HG02852 (cell line): ENCODE results near the gene SPPL2A.

Experiments
- ATAC-seq: cut with Tn5 transposase; IDR thresholded peaks from one replicate; pipeline ENCODE4 v1.9.1; 2021; ENCODE audit warnings: mild to moderate bottlenecking, moderate library complexity; ENCODE audit not compliant: unreplicated experiment

The SPPL2A gene

DNA sequence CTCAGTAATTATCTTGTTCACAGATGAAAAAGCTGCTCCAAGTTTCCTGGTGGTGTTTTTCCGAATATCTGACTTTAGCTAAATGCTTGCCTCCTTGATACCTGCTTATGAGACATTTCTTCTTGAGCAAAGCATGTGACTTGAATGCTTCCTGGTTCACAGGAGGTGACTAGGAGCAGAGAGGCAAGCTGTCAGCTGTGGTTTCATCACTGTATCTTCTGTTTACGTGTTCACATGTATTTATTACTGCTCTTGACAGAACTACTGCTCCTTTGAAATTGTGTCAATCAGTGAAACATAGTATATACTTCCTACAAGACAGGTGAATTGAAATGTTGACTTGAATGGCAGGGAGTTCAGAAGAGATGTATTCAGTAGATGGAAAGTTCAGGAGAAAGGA, 8.9 kb upstream of the SPPL2A start:
- ATAC-seq, result no peak

GRCh38 chr15:50773389-50773788, 7.9 kb upstream of the SPPL2A start:
- no peak for ATAC-seq

- no peak for ATAC-seq
These were observed 1.9 kb upstream of the SPPL2A start for GRCh38 chr15:50767332-50767861.

DNA sequence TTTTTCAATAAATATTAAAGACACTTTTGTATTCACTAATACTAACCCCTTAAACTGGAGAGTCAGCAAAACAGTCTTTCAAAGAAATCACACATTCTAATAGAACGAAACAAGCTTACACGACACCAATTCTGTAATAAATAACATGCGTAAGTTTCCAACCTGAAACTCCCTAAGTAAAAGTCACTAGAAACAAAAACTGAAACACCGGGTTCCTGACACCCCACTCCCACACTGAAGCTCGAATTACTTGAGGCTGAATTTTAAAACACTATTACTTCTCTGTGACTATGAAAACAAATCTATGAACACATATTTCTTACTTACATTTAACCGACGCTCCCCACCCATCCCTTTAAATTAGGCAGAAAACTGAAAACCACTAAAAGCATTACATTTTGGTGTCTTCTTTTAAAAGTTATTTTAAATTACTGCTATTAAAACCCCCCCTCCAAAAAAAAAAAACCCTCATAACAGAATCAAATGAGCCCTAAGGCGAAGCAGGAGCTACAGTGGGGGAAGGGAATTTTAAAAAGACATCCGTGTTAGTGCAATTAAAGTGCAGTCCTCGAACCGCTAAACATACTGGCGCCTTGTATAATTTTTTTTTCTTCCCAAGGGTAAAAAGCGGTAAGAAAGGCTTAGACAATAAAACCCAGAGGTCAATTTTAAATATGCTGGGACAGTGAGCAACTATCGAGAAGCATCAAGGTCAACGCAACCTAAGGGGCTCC, 878 bp downstream of the SPPL2A start:
- no peak for ATAC-seq

DNA sequence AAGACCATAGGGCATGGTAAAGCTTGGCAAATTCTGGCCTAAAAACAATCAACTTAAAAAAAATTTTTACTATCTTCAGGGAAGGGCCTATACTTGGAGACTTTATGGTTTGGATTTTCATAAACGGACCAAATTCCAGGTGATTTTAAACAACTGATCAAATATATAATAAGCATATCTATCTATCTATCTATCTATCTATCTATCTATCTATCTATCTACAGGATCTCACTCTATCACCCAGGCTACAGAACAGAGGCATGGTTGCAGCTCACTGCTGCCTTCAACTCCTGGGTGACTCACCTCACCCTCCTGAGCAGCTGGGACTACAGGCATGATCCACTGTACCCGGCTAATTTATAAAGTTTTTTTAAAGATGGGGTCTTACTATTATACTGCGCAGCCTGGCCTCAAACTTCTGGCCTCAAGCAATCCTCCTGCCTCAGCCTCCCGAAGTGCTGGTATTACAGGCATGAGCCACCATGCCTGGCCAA, 6.7 kb downstream of the SPPL2A start:
- ATAC-seq, result no peak

GRCh38 chr15:50753463-50753862, 12.0 kb downstream of the SPPL2A start:
- no peak for ATAC-seq

- ATAC-seq, result no peak
These were observed 14.1 kb downstream of the SPPL2A start for GRCh38 chr15:50751394-50751793.

- no peak for ATAC-seq
These were observed 15.2 kb downstream of the SPPL2A start for GRCh38 chr15:50750227-50750705.

GRCh38 chr15:50747523-50747922, 18.0 kb downstream of the SPPL2A start:
- ATAC-seq, result no peak

- no peak for ATAC-seq
These were observed 20.9 kb downstream of the SPPL2A start for GRCh38 chr15:50744601-50745000.

- ATAC-seq, result no peak
These were observed 24.6 kb downstream of the SPPL2A start for GRCh38 chr15:50740955-50741354.

GRCh38 chr15:50736823-50737222, 28.7 kb downstream of the SPPL2A start:
- ATAC-seq, result no peak

- no peak for ATAC-seq
These were observed 30.4 kb downstream of the SPPL2A start for GRCh38 chr15:50735156-50735555.

GRCh38 chr15:50726315-50726714, 39.2 kb downstream of the SPPL2A start:
- no peak for ATAC-seq

GRCh38 chr15:50718700-50719125, 46.8 kb downstream of the SPPL2A start:
- no peak for ATAC-seq

DNA sequence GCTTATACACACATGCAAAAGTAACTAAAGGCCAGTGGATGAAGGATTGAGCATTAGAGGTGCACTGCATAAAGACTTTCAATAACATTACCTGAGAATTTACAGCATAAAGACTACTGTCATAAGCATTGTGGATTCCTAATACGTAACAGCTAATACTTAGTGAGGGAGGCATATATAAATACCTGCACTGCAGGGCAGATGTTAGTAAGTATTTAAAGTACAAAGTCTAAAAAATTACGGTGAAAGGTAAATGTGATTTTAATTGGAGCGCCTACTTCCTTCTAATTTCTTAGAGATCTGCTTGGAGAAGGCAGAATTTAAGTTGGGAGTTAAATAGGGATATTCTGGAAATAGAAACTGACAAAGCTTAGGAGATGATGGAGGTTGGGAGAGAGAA, 53.5 kb downstream of the SPPL2A start:
- no peak for ATAC-seq

GRCh38 chr15:50710585-50710984, 54.9 kb downstream of the SPPL2A start:
- ATAC-seq, result no peak

- ATAC-seq, result no peak
These were observed 57.6 kb downstream of the SPPL2A start for GRCh38 chr15:50707878-50708427.

DNA sequence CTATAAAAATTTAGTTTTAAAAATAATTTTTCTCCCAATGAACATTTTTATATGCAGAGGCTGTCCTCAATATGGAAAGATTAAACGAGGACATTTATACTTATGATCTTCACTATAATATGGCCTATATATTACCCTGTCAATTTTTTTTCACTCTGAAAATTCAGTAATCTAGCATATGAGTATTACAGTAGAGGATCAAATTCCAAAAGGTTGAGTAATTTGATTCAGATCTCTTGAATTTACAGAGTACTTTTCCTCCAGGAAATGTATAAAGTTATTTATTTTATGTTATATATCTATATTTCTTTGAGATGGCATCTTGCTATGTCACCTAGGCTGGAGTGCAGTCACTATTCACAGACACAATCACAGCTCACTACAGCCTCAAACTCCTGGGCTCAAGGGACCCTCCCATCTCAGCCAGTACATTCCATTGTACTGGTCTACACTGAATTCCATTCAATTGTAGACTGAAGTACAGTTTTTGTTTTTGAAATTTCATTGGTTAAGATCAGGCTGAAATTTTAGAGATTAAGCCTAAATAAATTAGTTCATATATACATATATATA, 62.7 kb downstream of the SPPL2A start:
- ATAC-seq, result no peak

DNA sequence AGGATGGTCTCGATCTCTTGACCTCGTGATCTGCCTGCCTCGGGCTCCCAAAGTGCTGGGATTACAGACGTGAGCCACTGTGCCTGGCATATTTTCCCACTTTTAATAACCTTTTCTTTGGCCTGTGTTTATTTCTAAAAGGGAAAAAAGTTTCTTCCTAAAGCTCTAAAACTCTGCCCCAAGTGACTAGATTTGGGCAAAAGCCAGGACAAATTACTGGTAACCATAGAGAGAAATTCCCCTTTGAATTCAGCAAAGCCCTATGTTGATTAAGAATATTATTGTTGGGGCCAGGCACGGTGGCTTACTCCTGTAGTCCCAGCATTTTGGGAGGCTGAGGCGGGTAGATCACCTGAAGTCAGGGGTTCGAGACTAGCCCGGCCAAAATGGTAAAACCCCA, 67.4 kb downstream of the SPPL2A start:
- ATAC-seq, result no peak

GRCh38 chr15:50697109-50697797, 68.3 kb downstream of the SPPL2A start:
- ATAC-seq, result no peak
